HG02884 (cell line): ENCODE data around the gene DTNA.
A peak's percentile ranks its signal among the peaks of the same experiment; 100 is the strongest.

Experiments
- ATAC-seq: cut with Tn5 transposase; IDR thresholded peaks from one replicate; pipeline ENCODE4 v1.9.1; 2021; ENCODE audit warnings: mild to moderate bottlenecking, moderate library complexity; ENCODE audit not compliant: unreplicated experiment

Gene DTNA

GRCh38 chr18:34805103-34805877, 95.2 kb downstream of the DTNA start:
- no peak for ATAC-seq

GRCh38 chr18:34805878-34806351, 95.8 kb downstream of the DTNA start:
- no peak for ATAC-seq

- no peak for ATAC-seq
Observed at GRCh38 chr18:34806527-34806926, 96.4 kb downstream of the DTNA start.

GRCh38 chr18:34807106-34807796, 97.2 kb downstream of the DTNA start:
- no peak for ATAC-seq

- ATAC-seq = no peak
Observed at GRCh38 chr18:34808389-34808788, 98.3 kb downstream of the DTNA start.

- ATAC-seq = no peak
Observed at GRCh38 chr18:34809451-34810072, 99.5 kb downstream of the DTNA start.

GRCh38 chr18:34816183-34816582, 106.1 kb downstream of the DTNA start:
- no peak for ATAC-seq

- no peak for ATAC-seq
Observed at GRCh38 chr18:34817636-34818035, 107.5 kb downstream of the DTNA start.

GRCh38 chr18:34818064-34818463, 108.0 kb downstream of the DTNA start:
- ATAC-seq = no peak

- no peak for ATAC-seq
Observed at GRCh38 chr18:34820360-34821065, 110.4 kb downstream of the DTNA start.

GRCh38 chr18:34821669-34822210, 111.6 kb downstream of the DTNA start:
- no peak for ATAC-seq

- no peak for ATAC-seq
Observed at GRCh38 chr18:34828093-34828492, 118.0 kb downstream of the DTNA start.

GRCh38 chr18:34834897-34835296, 124.8 kb downstream of the DTNA start:
- ATAC-seq = peak; percentile 89

- no peak for ATAC-seq
Observed at GRCh38 chr18:34835466-34835865, 125.4 kb downstream of the DTNA start.

GRCh38 chr18:34837769-34838272, 127.7 kb downstream of the DTNA start:
- ATAC-seq = no peak

GRCh38 chr18:34838669-34839068, 128.6 kb downstream of the DTNA start:
- ATAC-seq = no peak

GRCh38 chr18:34840256-34840826, 130.2 kb downstream of the DTNA start:
- ATAC-seq = no peak

GRCh38 chr18:34841891-34842290, 131.8 kb downstream of the DTNA start:
- ATAC-seq = no peak

- no peak for ATAC-seq
Observed at GRCh38 chr18:34844072-34844471, 134.0 kb downstream of the DTNA start.

GRCh38 chr18:34844732-34845459, 134.8 kb downstream of the DTNA start:
- ATAC-seq = no peak
